HG03571 (cell line): ENCODE data around the gene UHRF1.
"Not testable (repeated sequence)": the region's sequence is repeated elsewhere in the genome, so short reads cannot be mapped to it uniquely, and the experiment has no call there.

Source experiments
- ATAC-seq: cut with Tn5 transposase; IDR thresholded peaks from one replicate; pipeline ENCODE4 v1.9.1; 2021; ENCODE audit not compliant: unreplicated experiment

The UHRF1 gene

DNA sequence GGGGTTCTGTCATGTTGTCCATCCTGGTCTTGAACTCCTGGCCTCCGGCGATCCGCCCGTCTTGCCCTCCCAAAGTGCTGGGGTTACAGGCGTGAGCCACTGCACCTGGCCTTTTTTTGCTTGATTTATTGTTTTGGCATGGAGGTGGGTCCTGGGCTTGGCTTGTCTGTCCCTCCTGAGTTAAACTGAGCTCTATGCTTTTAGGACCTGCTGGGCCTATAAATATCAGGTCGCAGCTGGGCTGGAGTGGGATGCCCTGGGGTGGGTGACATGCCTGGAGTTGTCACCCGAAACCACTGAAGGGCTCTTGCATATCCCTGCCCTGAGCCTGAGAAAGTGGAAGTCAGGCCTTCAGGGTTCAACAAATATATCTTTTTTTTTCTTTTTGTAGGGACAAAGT lies 12.2 kb upstream of the UHRF1 start:
- no peak for ATAC-seq

- ATAC-seq: not testable (repeated sequence)
Observed at GRCh38 chr19:4900879-4901278, 8.4 kb upstream of the UHRF1 start.

GRCh38 chr19:4902796-4903195 lies 6.5 kb upstream of the UHRF1 start, which contains the start of gene ARRDC5:
ARRDC5 (minus strand) TSS chr19:4902896; CDS start chr19:4902825, 71 bp downstream.
- ATAC-seq: no peak

GRCh38 chr19:4904481-4904880 lies 4.8 kb upstream of the UHRF1 start:
- no peak for ATAC-seq

GRCh38 chr19:4906963-4907362 lies 2.3 kb upstream of the UHRF1 start:
- ATAC-seq: no peak

- ATAC-seq: no peak
Observed at GRCh38 chr19:4908360-4908759, 941 bp upstream of the UHRF1 start.

GRCh38 chr19:4908781-4909155 lies 533 bp upstream of the UHRF1 start:
- no peak for ATAC-seq

DNA sequence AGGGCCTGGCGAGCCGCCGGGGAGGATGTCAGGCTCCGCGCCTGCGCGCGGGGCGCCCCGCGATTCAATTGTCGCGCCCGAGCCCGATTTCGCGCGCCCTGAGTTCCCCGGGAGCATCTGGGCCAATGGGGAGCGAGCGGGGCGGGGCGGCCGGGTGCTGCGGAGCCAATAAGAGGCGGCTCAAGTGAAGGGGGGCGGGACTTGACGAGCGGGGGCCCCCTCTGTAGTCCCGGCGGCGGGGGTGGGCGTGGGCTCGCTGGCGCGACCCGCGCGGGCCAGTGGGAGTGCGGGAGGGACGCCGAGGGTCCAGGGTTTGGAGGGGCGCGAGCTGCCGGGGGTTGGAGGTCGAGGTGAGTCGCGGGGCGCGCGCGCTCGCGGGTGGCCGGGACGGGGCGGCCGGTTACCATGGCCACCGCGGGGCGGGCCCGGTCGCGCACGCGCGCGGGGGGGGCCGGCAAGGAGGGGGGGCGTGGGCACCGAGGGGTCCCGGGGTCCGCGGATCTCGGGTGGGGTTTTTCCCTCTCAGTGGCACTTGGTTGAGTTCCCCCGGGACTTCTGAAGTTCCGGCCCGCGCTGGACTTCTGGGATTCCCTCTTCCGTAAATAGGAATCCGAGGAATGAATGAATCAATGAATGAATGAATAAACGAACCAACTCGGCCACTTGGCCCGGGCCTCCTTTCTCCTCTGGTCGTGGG lies 744 bp downstream of the UHRF1 start:
- ATAC-seq: peak; percentile 65

- no peak for ATAC-seq
Observed at GRCh38 chr19:4910594-4911281, 1.4 kb downstream of the UHRF1 start.

- no peak for ATAC-seq
Observed at GRCh38 chr19:4911314-4911713, 2.0 kb downstream of the UHRF1 start.

GRCh38 chr19:4911786-4912672 lies 2.7 kb downstream of the UHRF1 start:
- ATAC-seq: no peak

DNA sequence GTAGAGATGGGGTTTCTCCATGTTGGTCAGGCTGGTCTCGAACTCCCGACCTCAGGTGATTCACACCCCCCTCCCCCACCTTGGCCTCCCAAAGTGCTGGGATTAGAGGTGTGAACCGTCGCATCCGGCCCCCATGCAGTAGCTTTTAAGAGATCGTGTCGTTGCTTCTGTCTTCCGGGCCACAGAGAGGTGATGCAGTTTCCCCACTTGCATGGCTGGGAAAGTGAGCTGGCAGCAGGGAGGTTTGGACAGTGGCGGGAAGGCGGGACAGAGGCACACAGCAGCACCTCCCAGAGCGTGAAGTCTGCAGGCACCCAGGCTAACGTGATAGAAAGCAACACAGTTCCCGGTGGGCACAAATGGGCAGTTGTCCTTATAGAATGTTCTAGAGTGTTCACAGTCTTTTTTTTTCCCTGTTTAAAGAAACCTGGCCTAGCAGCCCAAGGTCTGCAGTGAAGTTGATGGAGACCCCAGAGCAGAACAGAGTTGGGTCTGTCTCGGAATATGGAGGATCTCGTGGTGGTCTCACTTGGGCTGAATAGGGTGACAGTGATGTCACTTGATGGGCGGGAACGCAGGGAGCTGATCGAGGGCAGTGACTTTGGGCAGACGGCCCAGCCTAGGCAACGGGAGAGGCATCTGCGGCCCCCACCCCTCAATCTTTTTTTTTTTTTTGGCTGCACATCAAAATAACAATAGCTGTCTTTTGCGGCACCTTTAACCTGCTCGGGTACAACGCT lies 4.9 kb downstream of the UHRF1 start:
- ATAC-seq: no peak

DNA sequence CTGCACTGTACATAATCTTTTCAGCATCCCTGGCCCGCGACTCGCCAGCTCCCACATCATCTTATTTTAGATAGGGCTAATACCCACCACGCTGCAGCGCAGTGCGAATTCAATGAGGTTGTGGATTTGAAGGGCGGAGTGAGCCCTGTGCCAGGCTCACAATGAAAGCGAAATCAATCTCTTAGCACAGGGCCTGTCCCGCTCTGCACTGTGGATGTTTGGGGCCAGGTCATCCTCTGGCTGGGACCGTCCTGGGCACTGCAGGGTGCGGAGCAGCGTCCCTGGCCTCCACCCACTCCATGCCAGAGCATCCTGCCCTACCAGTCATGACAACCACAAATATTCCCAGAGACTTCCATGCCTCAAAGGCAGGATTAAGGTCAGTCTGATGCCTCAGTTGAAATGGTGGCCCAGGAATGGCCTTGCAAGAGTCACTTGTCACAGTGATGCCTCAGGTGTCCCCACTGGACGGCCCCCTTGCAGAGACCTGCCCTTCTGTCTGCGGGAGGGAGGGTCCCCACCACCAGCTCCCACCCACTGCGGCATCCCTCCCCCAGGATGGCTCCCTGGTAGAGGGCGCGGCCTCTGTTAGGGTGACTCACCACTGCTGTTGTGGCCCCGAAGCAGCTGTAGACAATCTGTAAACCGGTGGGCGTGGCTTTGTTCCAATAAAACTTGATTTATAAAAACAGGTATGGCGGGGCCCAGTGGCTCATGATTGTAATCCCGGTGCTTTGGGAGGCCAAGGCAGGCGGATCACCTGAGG lies 5.6 kb downstream of the UHRF1 start:
- ATAC-seq: no peak

DNA sequence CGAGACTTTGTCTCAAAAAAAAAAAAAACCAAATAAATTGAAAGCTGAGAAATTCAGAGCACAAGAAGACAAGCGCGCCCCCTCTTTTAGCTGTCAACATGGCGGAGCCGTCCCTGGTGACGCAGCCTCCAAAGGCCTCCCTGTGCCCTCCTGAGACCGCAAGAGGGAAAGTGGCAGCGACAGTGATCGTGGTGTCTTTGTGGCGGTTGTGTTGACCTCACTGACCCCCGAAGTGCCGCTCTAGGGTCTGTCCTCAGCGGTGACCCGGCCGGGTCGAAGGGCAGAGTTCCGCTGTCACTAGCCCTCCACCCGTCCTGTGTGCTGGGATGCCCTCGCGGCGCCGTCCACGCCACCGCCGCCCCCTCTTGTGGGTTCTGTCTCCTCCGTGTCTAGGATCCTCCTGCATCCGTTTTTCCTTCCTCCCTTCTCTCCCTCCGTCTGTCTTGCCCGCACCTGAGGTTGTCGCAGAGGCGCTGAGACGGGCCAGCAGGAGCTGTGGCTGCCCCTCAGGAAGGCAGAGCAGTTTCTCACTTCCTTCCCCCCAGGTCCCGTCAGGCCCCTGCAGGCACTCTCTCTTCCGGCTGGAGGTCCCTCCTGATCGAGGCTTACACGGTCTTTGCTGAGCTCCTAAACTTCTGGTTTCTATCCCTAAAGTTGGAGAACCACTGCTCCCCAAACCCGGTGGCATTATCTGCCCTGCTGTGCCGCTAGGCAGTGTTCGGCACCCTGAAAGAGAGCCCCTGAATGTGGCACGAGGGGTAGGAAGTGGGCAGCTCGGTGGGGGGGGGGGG lies 7.2 kb downstream of the UHRF1 start:
- ATAC-seq: no peak

DNA sequence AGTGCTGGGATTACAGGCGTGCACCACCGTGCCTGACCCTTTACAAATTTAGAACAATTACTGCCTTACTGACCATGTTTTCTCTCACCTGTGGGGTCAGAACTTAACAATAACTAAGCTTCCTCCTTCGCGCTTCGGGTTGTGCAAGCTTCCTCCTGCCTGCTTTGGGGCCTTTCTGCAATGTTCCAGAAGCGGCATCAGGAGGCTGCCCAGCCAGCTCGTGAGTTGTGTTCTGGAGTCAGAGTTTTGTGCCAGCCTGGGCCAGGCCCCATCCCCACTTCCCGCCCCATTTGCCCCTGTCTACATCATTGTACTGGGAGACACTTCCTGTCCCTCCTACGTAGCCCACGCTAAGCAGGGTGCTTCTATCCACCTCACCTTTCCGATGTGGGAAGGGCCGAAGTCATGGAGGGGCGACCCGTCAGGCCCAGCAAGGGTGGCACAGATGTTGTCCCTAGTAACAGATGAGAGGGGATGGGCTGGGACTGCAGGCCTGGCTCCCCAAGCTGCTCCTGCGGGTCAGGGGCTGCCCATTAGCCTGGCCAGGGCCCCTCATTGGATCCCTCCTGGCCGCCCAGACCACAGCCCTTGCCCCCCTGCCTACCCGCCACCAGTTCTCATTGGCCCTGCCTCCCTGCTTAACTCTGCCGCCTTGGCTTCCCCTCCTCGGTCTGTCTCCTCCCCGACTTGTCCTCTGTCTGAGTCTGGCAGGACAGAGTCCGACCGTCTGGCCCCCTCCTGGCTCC lies 13.4 kb downstream of the UHRF1 start:
- ATAC-seq: no peak

DNA sequence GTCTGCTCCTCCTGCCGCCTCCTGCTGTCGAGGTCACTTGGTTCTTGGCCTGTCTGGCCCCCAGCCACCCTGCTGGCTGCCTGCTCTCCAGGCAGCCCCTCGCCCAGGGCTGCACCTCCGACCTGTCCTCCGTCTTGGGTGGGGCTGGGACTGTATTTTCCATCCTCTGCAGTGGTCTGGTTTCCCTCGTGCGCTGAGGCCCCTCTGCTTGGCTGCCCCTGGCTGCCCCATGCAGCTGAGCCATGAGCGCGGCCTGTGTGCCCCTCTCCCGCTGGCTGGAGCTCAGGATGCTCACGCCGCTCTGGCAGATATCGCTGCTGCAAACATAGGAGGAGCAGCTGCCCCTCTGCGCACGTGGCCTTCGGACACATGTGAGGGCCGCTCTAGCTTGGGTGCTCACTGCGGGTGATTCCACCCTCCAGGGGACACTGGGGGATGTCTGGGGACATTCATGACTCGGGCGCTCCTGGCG lies 14.0 kb downstream of the UHRF1 start:
- ATAC-seq: no peak

DNA sequence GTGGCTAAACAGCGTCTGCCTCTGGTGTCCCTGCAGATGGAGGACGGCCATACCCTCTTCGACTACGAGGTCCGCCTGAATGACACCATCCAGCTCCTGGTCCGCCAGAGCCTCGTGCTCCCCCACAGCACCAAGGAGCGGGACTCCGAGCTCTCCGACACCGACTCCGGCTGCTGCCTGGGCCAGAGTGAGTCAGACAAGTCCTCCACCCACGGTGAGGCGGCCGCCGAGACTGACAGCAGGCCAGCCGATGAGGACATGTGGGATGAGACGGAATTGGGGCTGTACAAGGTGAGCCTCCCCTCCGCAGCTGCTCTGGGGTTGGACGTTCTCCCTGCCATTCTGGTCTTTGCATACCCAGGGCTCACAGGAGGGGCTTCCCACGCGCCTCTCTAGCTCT lies 19.9 kb downstream of the UHRF1 start:
- no peak for ATAC-seq

GRCh38 chr19:4930664-4931063 lies 21.4 kb downstream of the UHRF1 start:
- ATAC-seq: no peak

DNA sequence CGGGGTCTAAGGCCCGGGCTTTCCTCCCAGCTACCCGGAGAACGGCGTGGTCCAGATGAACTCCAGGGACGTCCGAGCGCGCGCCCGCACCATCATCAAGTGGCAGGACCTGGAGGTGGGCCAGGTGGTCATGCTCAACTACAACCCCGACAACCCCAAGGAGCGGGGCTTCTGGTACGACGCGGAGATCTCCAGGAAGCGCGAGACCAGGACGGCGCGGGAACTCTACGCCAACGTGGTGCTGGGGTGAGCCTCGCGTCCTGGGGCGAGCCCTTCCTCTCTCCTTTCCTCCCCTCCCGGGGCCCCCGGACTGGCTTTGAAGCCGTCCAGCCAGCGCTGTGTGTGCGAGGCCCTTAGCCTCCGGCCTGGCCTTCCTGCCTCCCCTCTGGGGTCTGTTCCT lies 23.4 kb downstream of the UHRF1 start:
- no peak for ATAC-seq
